Nephron (organoid): Measurements from ENCODE around the gene ZMIZ1.
A peak's percentile ranks its signal among the peaks of the same experiment; 100 is the strongest.

Source experiments
- H3K27ac Mint-ChIP-seq, 3 experiments: 2 replicates each; pipeline ENCODE4 v1.8.0; 2020; ENCODE audit warnings: mixed read lengths in 3 of 3, mild to moderate bottlenecking in 2 of 3, moderate library complexity in 1 of 3
- H3K27me3 Mint-ChIP-seq: 2 replicates; pipeline ENCODE4 v1.8.0; 2021; ENCODE audit warnings: low read depth, mild to moderate bottlenecking, moderate library complexity, mixed read lengths
- H3K36me3 Mint-ChIP-seq: 2 replicates; pipeline ENCODE4 v1.8.0; 2020; ENCODE audit warnings: low read depth, mixed read lengths
- H3K4me1 Mint-ChIP-seq: 2 replicates; pipeline ENCODE4 v1.8.0; 2020; ENCODE audit warnings: mixed read lengths
- H3K4me3 Mint-ChIP-seq, 3 experiments: 2 replicates each; pipeline ENCODE4 v1.8.0; 2020; ENCODE audit warnings: mild to moderate bottlenecking in 3 of 3, mixed read lengths in 3 of 3, moderate library complexity in 2 of 3
- H3K9me3 Mint-ChIP-seq: 2 replicates; pipeline ENCODE4 v1.8.0; 2020; ENCODE audit warnings: mixed read lengths
- CTCF ChIP-seq, 3 experiments: fragments of 200-600 bp; sonication (generic); IDR thresholded peaks; one replicate each; pipeline ENCODE4 v1.5.0; 2021; ENCODE audit warnings: antibody characterized with exemption in 3 of 3; ENCODE audit not compliant: unreplicated experiment in 3 of 3

ZMIZ1 gene

GRCh38 chr10:79181698-79182521 is 113.1 kb downstream of the ZMIZ1 start:
- Mint-ChIP-seq H3K27me3 (peaks cover 5% of the 10 kb centered on the region), H3K9me3 (no peaks in the 10 kb centered on the region), H3K4me1 (peaks cover 88% of the 10 kb centered on the region), H3K27ac (peak overlapping the region; percentile 61 to 91 (median 87)), H3K36me3 (peaks cover 4% of the 10 kb centered on the region), H3K4me3 (peak overlapping the region in 2 of 3 experiments; percentile 37 to 56)
- TF ChIP-seq CTCF (IDR thresholded peaks at IDR 0.05; ENCODE audit: unreplicated experiment in 3 of 3), result no peak

- Mint-ChIP-seq H3K27me3 (peaks cover 5% of the 10 kb centered on the region), H3K4me3 (peak overlapping the region; percentile 8 to 56 (median 30)), H3K9me3 (no peaks in the 10 kb centered on the region), H3K27ac (peak overlapping the region; percentile 61 to 91 (median 87)), H3K36me3 (peaks cover 6% of the 10 kb centered on the region), H3K4me1 (peaks cover 86% of the 10 kb centered on the region)
- no peak for TF ChIP-seq CTCF (IDR thresholded peaks at IDR 0.05; ENCODE audit: unreplicated experiment in 3 of 3)
Measured at GRCh38 chr10:79182781-79183467, 114.2 kb downstream of the ZMIZ1 start.

- no peak for TF ChIP-seq CTCF (IDR thresholded peaks at IDR 0.05; ENCODE audit: unreplicated experiment in 3 of 3)
- Mint-ChIP-seq H3K27ac (peak overlapping the region; percentile 61 to 91 (median 87)), H3K9me3 (no peaks in the 10 kb centered on the region), H3K36me3 (peaks cover 7% of the 10 kb centered on the region), H3K4me1 (peaks cover 86% of the 10 kb centered on the region), H3K27me3 (peaks cover 5% of the 10 kb centered on the region), H3K4me3 (peak overlapping the region in 2 of 3 experiments; percentile 8 to 23)
Measured at GRCh38 chr10:79183468-79183865, 114.7 kb downstream of the ZMIZ1 start.

- H3K9me3 Mint-ChIP-seq, result no peaks in the 10 kb centered on the region
- H3K27ac Mint-ChIP-seq, result peak overlapping the region; percentile 61 to 91 (median 87)
- H3K27me3 Mint-ChIP-seq, result peaks cover 5% of the 10 kb centered on the region
- peaks cover 86% of the 10 kb centered on the region for H3K4me1 Mint-ChIP-seq
- H3K36me3 Mint-ChIP-seq, result peaks cover 7% of the 10 kb centered on the region
- TF ChIP-seq CTCF (IDR thresholded peaks at IDR 0.05; ENCODE audit: unreplicated experiment in 3 of 3), result no peak
- peak overlapping the region in 2 of 3 experiments; percentile 23 to 43 for H3K4me3 Mint-ChIP-seq
Measured at GRCh38 chr10:79184145-79184625, 115.4 kb downstream of the ZMIZ1 start.

GRCh38 chr10:79184657-79185056 is 115.9 kb downstream of the ZMIZ1 start:
- H3K9me3 Mint-ChIP-seq, result no peaks in the 10 kb centered on the region
- H3K4me1 Mint-ChIP-seq, result peaks cover 86% of the 10 kb centered on the region
- H3K36me3 Mint-ChIP-seq, result peaks cover 7% of the 10 kb centered on the region
- H3K4me3 Mint-ChIP-seq, result peak overlapping the region in 1 of 3 experiments; percentile 4
- no peak for TF ChIP-seq CTCF (IDR thresholded peaks at IDR 0.05; ENCODE audit: unreplicated experiment in 3 of 3)
- peak overlapping the region; percentile 61 to 91 (median 87) for H3K27ac Mint-ChIP-seq
- peaks cover 5% of the 10 kb centered on the region for H3K27me3 Mint-ChIP-seq
